ENCODE measurements around the gene CHRNG. TPM values are rescaled to one million over a fixed set of nuclear protein-coding genes. Genes with fewer than 3 reads are reported as not detected.

CHRNG gene
- total RNA-seq, 4 donors from 2014 or later: not detected

DNA sequence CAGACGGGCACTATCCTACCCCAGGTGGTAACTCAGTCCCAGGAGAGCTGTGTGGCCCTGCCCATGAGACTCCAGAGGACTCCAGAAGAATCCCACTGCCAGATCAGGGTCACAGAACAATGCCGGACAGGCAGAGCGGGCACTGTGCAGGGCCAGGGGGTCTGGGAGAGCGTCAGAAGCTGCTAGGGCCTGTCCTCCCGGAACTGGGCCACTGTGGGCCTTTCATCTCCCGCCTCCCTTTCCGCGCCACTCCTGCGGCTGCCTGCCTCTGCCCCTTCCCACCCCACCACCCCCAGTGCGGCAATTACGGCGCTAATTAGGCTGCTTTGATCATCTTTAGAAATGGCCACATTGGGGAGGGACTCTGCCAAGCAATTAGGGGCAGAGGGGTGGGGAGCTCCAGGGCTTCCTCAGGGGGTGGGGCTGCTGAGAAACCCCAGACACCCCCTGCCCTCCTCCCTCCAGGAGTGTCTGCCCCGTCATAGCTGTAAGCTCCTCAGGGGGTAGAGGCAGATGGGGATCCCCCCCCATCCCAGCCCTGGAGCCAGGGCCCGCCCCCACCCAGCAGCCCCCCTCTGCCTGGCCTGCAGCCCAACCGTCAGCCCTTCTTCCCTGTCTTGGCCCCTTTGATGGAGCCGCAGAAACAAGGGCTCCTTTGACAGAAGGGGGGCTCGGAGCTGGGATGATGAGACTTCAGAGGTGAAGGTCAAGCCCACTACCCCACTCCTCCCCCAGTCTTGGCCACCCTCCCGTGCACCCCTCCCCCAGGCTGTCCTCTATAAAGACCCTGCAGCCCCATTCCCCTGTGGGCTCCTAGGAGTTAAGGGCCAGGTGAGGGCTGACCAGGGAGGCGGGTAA lies 19.7 kb upstream of the CHRNG start, which contains the start of gene PRSS56:
Gene PRSS56, plus strand, starts transcription at position 808 of the 858 bp plus-strand sequence. CDS start 211 bp downstream, outside the sequence.
- TF ChIP-seq, protein P1, sequence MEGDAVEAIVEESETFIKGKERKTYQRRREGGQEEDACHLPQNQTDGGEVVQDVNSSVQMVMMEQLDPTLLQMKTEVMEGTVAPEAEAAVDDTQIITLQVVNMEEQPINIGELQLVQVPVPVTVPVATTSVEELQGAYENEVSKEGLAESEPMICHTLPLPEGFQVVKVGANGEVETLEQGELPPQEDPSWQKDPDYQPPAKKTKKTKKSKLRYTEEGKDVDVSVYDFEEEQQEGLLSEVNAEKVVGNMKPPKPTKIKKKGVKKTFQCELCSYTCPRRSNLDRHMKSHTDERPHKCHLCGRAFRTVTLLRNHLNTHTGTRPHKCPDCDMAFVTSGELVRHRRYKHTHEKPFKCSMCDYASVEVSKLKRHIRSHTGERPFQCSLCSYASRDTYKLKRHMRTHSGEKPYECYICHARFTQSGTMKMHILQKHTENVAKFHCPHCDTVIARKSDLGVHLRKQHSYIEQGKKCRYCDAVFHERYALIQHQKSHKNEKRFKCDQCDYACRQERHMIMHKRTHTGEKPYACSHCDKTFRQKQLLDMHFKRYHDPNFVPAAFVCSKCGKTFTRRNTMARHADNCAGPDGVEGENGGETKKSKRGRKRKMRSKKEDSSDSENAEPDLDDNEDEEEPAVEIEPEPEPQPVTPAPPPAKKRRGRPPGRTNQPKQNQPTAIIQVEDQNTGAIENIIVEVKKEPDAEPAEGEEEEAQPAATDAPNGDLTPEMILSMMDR (IDR thresholded peaks at IDR 0.05; ENCODE audit: low read depth): no peak

DNA sequence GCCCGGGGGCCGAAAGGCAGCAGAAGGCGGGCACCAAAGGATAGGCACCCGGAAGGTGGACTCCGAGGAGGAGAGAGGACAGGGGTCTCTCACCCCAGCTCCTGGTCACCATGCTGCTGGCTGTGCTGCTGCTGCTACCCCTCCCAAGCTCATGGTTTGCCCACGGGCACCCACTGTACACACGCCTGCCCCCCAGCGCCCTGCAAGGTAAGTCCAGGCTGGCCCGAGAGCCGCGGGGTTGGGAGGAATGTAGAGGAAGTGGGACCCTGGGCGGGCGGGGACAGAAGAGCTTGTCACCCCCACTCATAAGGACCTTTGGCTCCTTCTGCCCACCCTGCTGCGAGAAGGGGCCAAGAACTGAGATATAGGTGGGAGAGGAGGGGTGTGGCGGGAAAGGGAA lies 19.0 kb upstream of the CHRNG start:
- TF ChIP-seq, protein P1 (IDR thresholded peaks at IDR 0.05; ENCODE audit: low read depth): no peak

DNA sequence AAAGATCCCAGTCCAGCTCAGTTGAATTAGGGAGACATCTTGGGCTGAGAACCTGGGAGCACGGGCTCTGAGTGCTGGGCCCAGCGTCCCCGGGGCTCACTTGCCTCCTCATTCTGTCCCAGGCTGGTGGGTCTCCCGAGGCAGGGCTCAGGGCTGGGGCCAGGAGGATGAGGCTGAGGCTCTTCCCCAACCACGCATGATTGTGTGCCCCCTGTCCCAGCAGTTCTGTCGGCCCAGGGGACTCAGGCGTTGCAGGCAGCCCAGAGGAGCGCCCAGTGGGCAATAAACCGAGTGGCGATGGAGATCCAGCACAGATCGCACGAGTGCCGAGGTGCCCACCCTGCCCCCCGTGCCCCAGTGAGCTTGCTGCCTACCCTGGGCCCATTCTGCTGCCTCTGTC lies 18.4 kb upstream of the CHRNG start:
- TF ChIP-seq, protein P1 (IDR thresholded peaks at IDR 0.05; ENCODE audit: low read depth): no peak

GRCh38 chr2:232521959-232522622 lies 17.4 kb upstream of the CHRNG start:
- TF ChIP-seq, protein P1 (IDR thresholded peaks at IDR 0.05; ENCODE audit: low read depth): no peak

GRCh38 chr2:232522623-232523401 lies 16.7 kb upstream of the CHRNG start:
- TF ChIP-seq, protein P1 (IDR thresholded peaks at IDR 0.05; ENCODE audit: low read depth): no peak

DNA sequence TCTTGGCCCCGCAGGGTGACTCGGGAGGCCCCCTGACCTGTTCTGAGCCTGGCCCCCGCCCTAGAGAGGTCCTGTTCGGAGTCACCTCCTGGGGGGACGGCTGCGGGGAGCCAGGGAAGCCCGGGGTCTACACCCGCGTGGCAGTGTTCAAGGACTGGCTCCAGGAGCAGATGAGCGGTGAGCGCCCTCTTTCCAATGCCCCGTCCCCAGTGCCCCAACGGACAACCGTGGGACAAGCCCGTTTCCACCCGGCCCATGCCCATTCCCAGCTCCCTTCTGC lies 16.1 kb upstream of the CHRNG start:
- TF ChIP-seq, protein P1 (IDR thresholded peaks at IDR 0.05; ENCODE audit: low read depth): no peak
